Activated T-helper 1 cell treated with anti-CD3 and anti-CD28 coated beads, Interleukin-2, amount 50 U/mL, for 16 hours (primary cell): ENCODE data around the gene OTOGL.
"Not testable (repeated sequence)": the region's sequence is repeated elsewhere in the genome, so short reads cannot be mapped to it uniquely, and the experiment has no call there.

Source experiments
- DNase-seq, 2 donors: peaks; one replicate each; pipeline ENCODE4 v3.0.0-alpha.2; 2020; ENCODE audit warnings: low read depth in 1 of 2, low spot score in 1 of 2

The OTOGL gene

DNA sequence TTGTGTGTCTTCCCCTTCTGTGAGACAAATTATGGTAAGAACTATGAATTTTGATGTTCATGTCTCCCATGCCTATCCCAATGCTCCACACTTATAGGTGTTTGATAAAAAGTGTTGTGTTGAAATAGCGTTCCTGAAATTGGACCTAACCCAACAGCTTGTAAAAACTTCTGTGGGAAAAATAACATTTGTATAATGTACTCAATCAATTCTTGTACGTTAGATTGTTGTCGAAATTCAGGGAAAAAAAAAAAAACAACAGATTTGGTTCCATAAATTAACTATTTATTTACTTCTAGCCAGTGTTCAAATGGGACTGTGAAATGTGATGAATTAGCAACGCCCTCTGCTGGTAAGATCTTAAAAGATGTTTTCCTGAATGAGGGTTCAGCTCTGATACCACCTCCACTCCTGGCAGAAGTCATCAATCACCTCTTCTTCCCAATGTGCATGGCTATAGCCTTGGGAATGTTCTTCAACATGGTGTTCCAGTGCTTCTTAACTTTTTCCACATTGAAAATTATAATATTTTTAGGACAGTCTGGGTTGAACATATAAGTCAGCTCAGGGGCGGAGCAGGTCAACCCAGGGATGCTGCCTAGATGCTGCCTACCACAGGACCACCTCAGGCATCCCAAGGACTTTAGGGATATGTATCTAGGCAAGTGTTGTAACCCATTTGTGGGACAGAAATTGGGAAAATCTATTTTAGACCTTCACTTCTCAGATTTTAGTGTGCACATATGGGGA, 170.6 kb downstream of the OTOGL start:
- no peak for DNase-seq

DNA sequence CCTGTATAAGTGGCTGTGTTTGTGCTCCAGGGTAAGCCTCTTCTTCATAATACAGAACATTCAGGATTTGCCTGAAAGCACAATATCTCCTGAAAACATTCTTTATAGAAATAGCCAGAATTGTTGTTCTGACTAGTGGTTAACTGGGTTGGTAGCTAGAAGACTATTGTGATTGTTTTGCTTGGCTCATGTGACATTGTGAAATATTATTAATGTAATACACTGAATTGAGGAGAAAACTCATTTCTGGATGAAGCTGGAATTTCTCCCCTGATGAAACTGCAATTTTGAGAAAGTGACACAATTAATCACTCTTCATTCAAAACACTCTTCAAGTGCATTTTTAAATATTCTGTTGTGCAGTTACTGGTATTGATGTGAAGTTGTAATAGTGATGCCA, 172.4 kb downstream of the OTOGL start:
- no peak for DNase-seq

GRCh38 chr12:80272387-80272915, 173.1 kb downstream of the OTOGL start:
- DNase-seq = no peak

DNA sequence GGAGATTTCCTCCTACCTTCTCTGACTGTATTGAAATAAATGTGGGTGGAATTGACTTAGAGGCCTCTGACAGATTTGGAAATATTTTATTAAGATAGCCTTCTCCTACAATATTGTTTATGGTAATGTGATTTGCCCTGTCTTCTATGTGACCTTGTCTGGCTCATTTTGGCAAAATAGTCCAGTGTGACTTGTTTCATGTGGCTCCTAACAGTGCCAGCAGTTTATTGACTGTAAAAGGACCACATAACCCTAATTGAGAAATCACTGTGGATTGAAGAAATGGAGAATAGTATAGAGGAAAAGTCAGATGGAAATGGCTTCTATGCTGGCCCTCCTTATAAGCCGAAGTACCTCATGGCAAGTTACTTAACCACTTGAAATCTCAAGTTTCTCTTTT, 173.8 kb downstream of the OTOGL start:
- no peak for DNase-seq

GRCh38 chr12:80277732-80278131, 178.4 kb downstream of the OTOGL start:
- no peak for DNase-seq

- no peak for DNase-seq
Measured at GRCh38 chr12:80282226-80282625, 182.9 kb downstream of the OTOGL start.

DNA sequence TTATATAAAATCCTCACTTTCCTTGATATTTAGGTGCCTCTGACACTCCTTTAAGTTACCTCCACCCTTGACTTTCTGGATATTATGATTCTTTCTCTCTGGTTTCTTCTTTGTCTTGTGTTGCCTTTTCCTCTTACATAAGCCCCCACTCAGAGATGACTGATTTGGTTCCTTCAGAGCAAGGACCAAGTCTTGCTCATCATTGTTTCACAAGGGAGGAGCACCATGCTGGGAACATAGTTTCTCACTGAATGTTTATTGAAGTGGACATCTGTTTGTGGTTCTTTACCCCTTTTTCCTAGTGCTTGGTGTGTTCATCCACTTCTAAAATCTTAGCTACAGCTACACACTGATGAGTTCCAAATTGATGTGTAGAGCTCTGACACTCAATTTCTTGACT, 183.4 kb downstream of the OTOGL start:
- DNase-seq = no peak

DNA sequence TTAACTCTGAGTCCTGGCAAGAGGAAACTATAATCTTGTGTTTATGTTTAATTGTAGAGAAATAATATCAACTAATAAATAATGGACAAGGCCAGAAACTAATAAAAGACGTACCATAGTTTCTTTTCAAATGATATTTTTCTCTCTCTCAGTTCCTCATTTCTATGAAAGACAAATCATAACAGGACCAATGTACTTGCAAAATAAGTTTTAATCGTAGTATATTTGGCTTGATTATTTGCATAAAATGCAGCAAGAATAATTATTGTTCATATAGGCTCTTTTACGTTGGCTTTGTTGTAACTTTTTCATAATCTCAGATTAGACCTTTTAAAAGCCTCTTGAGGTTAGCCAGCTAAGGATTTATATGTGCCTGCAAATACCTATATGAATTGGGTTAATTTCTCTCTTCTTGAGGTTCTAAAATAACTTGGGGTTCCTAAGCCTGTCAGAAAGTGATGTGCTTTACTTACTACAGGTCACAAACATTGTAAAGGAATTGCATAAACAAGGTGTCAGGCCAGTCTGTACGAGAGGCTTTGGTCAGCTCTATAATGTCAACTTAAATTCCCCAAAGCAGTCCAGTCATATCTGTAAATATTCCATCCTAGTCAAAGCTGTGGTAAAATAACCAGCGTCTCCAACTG, 191.9 kb downstream of the OTOGL start:
- no peak for DNase-seq

DNA sequence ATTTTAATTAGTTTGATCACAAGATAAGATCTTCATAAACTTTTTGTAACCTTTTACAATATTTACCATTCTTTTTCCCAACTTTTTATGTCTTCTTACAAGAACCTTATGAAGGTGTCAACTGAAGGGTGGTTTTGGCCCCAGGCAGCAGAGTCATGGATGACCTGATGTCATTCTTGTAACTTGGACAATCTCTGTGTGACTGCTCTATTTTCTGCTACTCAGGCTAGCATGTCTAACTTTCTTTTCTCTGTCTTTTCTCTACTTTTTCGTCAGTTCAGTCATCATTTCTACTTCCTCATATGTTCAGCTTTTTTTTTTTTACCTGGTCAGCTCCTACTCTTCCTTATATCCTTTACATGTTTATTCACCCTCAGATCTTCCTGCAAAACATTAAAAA, 194.0 kb downstream of the OTOGL start:
- no peak for DNase-seq

GRCh38 chr12:80293759-80294158, 194.4 kb downstream of the OTOGL start:
- DNase-seq = no peak

DNA sequence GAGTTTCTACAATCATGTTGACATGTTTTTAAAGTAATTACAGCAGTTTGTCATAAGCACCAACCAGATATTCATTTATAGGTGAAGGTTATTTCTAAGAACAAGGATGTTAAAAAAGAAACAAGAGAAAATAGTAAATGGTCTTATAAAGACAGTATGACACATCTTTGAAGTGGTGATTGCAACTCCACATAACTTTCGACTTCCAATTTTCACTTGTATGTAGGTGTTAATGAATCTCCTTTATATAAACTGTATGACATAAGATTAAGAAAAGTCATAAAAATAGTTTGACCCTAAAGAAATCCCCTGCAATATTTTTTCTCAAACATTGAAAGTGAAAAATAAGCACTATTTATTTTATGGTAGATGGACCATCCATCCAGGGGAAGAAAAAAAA, 199.9 kb downstream of the OTOGL start:
- no peak for DNase-seq

DNA sequence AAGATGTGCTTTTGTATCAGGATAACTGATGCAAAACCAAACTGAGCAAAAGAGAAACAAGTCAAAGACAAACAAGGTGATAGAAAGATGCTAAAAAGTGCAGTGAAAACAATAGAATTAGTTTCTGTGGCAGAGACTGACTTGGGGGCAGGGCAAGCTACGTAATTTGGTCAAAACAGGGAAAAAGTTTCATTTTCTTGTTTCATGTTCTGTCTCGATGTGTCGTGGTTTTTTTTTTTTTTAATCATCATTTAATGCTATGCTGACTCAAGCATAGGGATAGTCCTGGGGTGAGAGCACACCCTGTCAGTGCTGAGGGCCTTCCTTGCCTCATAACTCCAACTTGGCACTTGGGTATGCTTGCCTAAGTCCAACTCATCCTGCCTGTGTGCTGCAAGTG, 200.6 kb downstream of the OTOGL start:
- DNase-seq = no peak

DNA sequence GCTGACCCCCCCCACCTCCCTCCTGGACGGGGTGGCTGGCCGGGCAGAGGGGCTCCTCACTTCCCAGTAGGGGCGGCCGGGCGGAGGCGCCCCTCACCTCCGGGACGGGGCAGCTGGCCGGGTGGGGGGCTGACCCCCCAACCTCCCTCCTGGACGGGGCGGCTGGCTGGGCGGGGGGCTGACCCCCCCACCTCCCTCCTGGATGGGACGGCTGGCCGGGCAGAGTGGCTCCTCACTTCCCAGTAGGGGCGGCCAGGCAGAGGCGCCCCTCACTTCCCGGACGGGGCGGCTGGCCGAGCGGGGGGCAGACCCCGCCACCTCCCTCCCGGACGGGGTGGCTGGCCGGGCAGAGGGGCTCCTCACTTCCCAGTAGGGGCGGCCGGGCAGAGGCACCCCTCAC, 208.1 kb downstream of the OTOGL start:
- not testable (repeated sequence) for DNase-seq

DNA sequence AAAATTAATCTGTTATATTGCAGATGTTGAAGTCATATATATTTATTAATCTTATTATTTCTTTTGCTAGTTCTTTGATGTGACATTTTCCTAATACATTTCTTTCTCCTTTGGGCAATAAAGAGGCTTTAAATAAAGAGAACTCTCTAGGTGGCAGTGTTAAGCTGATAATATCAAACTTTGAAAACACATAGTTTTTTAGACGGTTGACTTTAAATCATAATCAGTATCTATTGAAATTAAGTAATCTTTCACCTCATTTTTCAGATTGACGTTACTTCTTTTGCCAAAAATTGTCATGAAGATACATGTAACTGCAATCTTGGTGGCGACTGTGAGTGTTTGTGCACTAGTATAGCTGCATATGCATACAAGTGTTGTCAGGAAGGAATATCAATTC, 213.9 kb downstream of the OTOGL start:
- no peak for DNase-seq

- no peak for DNase-seq
Measured at GRCh38 chr12:80314741-80315140, 215.4 kb downstream of the OTOGL start.

- no peak for DNase-seq
Measured at GRCh38 chr12:80316222-80316621, 216.9 kb downstream of the OTOGL start.

DNA sequence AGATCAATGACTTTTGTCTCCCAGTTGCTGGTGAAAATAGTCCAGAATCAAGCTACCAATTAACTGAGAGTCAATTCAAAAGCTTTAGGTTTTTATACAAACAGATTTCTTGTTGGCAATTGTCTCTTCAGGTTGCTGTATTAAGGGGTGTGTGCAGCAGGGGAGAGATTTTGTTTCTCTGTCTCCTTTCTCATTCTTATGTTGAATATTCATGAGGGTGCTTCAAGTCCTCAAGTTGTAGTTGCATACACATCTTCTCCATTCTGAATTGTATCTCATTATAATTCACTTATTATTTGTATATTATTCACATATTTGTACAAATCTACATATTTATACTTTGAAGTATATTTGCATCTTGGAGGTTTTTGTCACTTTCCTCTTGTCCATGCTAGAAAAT, 218.0 kb downstream of the OTOGL start:
- DNase-seq = no peak

GRCh38 chr12:80317899-80318298, 218.6 kb downstream of the OTOGL start:
- no peak for DNase-seq

GRCh38 chr12:80320121-80320678, 220.9 kb downstream of the OTOGL start:
- DNase-seq = no peak

DNA sequence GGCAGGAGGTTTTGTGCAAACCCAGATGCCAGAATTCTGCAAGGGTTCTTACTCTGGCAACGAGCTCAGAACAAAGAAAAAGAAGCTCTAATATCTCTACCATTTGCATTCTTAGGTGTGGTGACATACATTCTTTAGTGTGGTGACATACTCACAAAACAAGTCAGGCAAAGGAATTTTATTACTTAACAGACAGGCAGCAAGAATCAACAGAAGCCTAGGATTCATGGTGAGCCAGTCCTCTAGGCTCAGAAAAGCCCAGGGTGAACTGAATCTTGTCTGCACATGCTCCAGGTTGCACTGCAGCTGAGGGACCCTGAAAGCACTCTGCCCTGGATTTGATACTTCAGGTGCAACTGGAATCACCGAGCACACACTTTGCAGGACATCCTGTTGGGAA, 222.3 kb downstream of the OTOGL start:
- no peak for DNase-seq

DNA sequence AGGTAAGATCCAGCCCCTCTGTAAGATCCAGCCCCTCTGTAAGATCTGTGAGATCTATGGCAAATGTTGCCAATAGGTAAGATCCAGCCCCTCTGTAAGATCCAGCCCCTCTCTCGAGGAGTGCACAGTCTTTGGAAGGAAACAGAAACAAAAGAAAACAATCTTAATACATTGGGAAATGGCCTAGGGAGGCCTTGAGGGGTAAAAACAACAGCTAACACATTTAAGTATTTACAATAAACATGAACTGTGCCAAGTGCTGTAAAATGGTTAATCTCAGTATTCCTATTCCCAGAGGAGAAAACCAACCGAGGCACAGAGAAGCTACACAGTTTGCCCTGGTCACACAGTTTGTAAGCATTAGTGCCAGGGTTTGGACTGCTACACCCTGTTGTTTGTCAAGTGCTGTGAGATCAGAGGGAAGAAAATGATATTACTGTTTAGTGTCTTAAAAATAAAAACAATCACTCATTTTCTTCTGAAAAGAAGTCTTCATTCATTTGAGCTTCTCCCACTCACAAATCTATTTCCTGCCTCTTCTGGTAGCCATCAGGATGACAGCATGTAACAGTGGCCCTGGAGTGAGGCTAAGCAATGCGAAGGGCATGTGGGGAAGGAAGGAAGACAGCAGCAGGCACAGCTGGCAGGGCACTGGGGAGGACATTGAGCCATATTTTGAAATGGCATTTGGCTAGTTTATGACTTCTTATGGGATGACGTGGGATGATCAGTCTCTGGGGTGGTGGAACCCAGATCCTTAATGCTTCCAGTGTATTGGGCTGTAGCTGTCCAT, 226.0 kb downstream of the OTOGL start:
- DNase-seq = no peak

GRCh38 chr12:80332827-80333226, 233.5 kb downstream of the OTOGL start:
- DNase-seq = no peak
